SKM-1 (cell line): ENCODE data around the gene PARD3B.
A peak's percentile ranks its signal among the peaks of the same experiment; 100 is the strongest.

Experiments
- DNase-seq: peaks from one replicate; lab custom pipeline; 2025; ENCODE audit not compliant: unreplicated experiment; lab: John Stamatoyannopoulos, UW

PARD3B gene

GRCh38 chr2:204544961-204545860 lies at the start of gene PARD3B:
Gene PARD3B (plus strand): TSS chr2:204545475. CDS start chr2:204546000, 525 bp downstream.
- DNase-seq = peak; percentile 55

GRCh38 chr2:204496779-204497178 lies 48.5 kb upstream of the PARD3B start:
- no peak for DNase-seq

- DNase-seq = no peak
Observed at GRCh38 chr2:204497855-204498254, 47.4 kb upstream of the PARD3B start.

- DNase-seq = no peak
Observed at GRCh38 chr2:204498291-204498690, 47.0 kb upstream of the PARD3B start.

- no peak for DNase-seq
Observed at GRCh38 chr2:204503869-204504268, 41.4 kb upstream of the PARD3B start.

GRCh38 chr2:204504594-204504993 lies 40.7 kb upstream of the PARD3B start:
- DNase-seq = no peak

- DNase-seq = no peak
Observed at GRCh38 chr2:204505488-204505887, 39.8 kb upstream of the PARD3B start.

GRCh38 chr2:204505946-204506345 lies 39.3 kb upstream of the PARD3B start:
- DNase-seq = no peak

- DNase-seq = no peak
Observed at GRCh38 chr2:204507636-204508035, 37.6 kb upstream of the PARD3B start.

GRCh38 chr2:204510709-204511420 lies 34.4 kb upstream of the PARD3B start:
- DNase-seq = no peak

- no peak for DNase-seq
Observed at GRCh38 chr2:204514439-204514838, 30.8 kb upstream of the PARD3B start.

- no peak for DNase-seq
Observed at GRCh38 chr2:204515416-204515815, 29.9 kb upstream of the PARD3B start.

- no peak for DNase-seq
Observed at GRCh38 chr2:204517154-204517553, 28.1 kb upstream of the PARD3B start.

GRCh38 chr2:204529795-204530463 lies 15.3 kb upstream of the PARD3B start:
- no peak for DNase-seq

- DNase-seq = no peak
Observed at GRCh38 chr2:204530464-204530805, 14.8 kb upstream of the PARD3B start.

GRCh38 chr2:204533629-204534370 lies 11.5 kb upstream of the PARD3B start:
- no peak for DNase-seq

- DNase-seq = no peak
Observed at GRCh38 chr2:204535356-204535755, 9.9 kb upstream of the PARD3B start.

- DNase-seq = no peak
Observed at GRCh38 chr2:204535764-204536163, 9.5 kb upstream of the PARD3B start.

GRCh38 chr2:204538182-204539018 lies 6.9 kb upstream of the PARD3B start:
- no peak for DNase-seq

GRCh38 chr2:204539019-204539385 lies 6.3 kb upstream of the PARD3B start:
- no peak for DNase-seq
